Suprapubic skin (tissue), 3 donors: ENCODE data around the gene KIDINS220.

Experiments used
- POLR2AphosphoS5 ChIP-seq, 3 donors: sonication (generic); formaldehyde crosslinking; IDR thresholded peaks; one replicate each; pipeline ENCODE4 v1.6.1; 2017; ENCODE audit warnings: antibody characterized with exemption in 3 of 3
- TF ChIP-seq, protein P1 (sequence below), 2 donors: fragments of 200-600 bp in 1 of 2; fragments of 450-650 bp in 1 of 2; sonication (generic) in 1 of 2; IDR thresholded peaks; one replicate each; pipeline ENCODE4 v1.5.1; 2016 to 2019; ENCODE audit warnings: antibody characterized with exemption in 2 of 2, mild to moderate bottlenecking in 1 of 2, moderate library complexity in 1 of 2

- TF ChIP-seq POLR2AphosphoS5 (IDR thresholded peaks at IDR 0.05) = no peak
- TF ChIP-seq, protein P1, sequence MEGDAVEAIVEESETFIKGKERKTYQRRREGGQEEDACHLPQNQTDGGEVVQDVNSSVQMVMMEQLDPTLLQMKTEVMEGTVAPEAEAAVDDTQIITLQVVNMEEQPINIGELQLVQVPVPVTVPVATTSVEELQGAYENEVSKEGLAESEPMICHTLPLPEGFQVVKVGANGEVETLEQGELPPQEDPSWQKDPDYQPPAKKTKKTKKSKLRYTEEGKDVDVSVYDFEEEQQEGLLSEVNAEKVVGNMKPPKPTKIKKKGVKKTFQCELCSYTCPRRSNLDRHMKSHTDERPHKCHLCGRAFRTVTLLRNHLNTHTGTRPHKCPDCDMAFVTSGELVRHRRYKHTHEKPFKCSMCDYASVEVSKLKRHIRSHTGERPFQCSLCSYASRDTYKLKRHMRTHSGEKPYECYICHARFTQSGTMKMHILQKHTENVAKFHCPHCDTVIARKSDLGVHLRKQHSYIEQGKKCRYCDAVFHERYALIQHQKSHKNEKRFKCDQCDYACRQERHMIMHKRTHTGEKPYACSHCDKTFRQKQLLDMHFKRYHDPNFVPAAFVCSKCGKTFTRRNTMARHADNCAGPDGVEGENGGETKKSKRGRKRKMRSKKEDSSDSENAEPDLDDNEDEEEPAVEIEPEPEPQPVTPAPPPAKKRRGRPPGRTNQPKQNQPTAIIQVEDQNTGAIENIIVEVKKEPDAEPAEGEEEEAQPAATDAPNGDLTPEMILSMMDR (IDR thresholded peaks at IDR 0.05) = no peak
These were observed 40.4 kb downstream of the KIDINS220 start for GRCh38 chr2:8796878-8797550.
